Ishikawa (cell line): ENCODE data around the gene RFX2.

Experiments used
- CEBPB ChIP-seq: IDR thresholded peaks from 2 replicates; pipeline ENCODE4 v1.6.1; 2012
- CREB1 ChIP-seq: IDR thresholded peaks from 2 replicates; pipeline ENCODE4 v1.6.1; 2012; ENCODE audit warnings: low read depth
- EGR1 ChIP-seq: IDR thresholded peaks from 2 replicates; pipeline ENCODE4 v1.6.1; 2012
- EP300 ChIP-seq: IDR thresholded peaks from 2 replicates; pipeline ENCODE4 v1.6.1; 2012; ENCODE audit warnings: borderline replicate concordance
- FOXM1 ChIP-seq: IDR thresholded peaks from 2 replicates; pipeline ENCODE4 v1.6.1; 2012; ENCODE audit warnings: low read depth, borderline replicate concordance
- NFIC ChIP-seq: IDR thresholded peaks from 2 replicates; pipeline ENCODE4 v1.6.1; 2012
- RAD21 ChIP-seq: IDR thresholded peaks from 2 replicates; pipeline ENCODE4 v1.6.1; 2012; ENCODE audit warnings: low read depth
- TAF1 ChIP-seq: IDR thresholded peaks from 2 replicates; pipeline ENCODE4 v1.6.1; 2012; ENCODE audit warnings: low read depth, mild to moderate bottlenecking
- TEAD4 ChIP-seq: IDR thresholded peaks from 2 replicates; pipeline ENCODE4 v1.6.1; 2012
- YY1 ChIP-seq: IDR thresholded peaks from 2 replicates; pipeline ENCODE4 v1.6.1; 2012; ENCODE audit warnings: low read depth
- ZBTB7A ChIP-seq: IDR thresholded peaks from 2 replicates; pipeline ENCODE4 v1.6.1; 2012; ENCODE audit warnings: low read depth
- TF ChIP-seq, protein P1 (sequence below): IDR thresholded peaks from 2 replicates; pipeline ENCODE4 v1.6.1; 2012
- TF ChIP-seq, protein P2 (sequence below): IDR thresholded peaks from 2 replicates; pipeline ENCODE4 v1.6.1; 2012; ENCODE audit warnings: low read depth, mild to moderate bottlenecking
- TF ChIP-seq, protein P3 (sequence below): IDR thresholded peaks from 2 replicates; pipeline ENCODE4 v1.6.1; 2012

The RFX2 gene

DNA sequence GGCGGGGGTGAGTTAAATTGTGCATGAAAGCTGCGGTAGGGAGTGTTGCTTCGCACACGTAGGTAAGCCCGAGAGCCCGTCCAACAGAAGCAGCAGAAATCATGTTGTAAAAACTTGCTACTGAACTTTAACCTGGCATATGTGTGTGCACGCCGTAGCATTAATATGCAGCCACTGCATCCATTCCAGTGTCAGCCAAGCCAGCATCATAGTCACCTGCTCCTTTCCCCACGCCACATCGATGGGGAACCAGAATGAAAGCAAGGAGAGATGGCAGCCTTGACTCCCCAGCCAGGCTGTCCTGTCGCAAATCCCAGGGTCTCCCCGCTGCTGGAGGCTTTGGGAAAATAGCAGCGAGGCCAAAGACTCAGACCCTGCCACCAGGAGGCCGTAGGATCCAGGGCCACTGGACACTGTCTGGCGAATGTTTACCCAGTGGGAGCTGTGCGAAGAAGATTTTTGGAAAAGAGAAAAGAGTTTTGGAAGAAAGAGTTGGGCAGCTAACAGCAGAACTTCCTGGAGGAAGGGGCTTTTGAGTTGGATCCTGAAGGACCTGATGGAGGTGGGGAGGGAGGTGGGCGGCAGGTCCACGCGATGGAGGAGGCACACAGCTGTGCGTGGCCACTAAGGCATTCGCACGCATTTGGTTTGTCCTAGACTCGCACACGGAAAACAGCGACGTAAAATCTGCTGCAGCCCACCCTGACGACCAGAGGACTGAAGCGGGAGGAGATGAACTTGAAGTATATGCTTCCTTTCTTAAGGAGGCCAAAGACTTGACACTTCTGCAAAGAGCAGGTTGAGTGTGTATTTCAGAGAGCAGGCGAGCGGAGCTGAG, 83.7 kb downstream of the RFX2 start:
- TF ChIP-seq, protein P1, sequence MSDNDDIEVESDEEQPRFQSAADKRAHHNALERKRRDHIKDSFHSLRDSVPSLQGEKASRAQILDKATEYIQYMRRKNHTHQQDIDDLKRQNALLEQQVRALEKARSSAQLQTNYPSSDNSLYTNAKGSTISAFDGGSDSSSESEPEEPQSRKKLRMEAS, result no peak
- no peak for TF ChIP-seq FOXM1
- TF ChIP-seq NFIC, result no peak
- TF ChIP-seq CEBPB, result no peak
- TF ChIP-seq RAD21, result no peak

DNA sequence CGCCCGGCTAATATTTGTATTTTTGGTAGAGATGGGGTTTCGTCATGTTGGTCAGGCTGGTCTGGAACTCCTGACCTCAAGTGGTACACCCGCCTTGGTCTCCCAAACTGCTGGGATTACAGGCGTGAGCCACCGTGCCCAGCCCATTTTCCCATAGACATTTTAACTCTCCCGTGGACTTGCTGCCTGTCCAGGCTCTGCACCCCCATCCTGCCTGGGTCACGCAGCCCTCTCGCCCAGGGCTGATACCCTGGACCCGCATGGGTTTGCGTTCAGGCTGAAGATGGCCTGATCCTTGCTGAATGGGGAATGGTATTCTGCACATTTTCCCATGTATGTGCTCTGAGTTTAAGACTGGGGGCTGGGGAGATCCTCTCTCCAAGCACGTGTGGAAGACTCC, 86.4 kb downstream of the RFX2 start:
- TF ChIP-seq, protein P2, sequence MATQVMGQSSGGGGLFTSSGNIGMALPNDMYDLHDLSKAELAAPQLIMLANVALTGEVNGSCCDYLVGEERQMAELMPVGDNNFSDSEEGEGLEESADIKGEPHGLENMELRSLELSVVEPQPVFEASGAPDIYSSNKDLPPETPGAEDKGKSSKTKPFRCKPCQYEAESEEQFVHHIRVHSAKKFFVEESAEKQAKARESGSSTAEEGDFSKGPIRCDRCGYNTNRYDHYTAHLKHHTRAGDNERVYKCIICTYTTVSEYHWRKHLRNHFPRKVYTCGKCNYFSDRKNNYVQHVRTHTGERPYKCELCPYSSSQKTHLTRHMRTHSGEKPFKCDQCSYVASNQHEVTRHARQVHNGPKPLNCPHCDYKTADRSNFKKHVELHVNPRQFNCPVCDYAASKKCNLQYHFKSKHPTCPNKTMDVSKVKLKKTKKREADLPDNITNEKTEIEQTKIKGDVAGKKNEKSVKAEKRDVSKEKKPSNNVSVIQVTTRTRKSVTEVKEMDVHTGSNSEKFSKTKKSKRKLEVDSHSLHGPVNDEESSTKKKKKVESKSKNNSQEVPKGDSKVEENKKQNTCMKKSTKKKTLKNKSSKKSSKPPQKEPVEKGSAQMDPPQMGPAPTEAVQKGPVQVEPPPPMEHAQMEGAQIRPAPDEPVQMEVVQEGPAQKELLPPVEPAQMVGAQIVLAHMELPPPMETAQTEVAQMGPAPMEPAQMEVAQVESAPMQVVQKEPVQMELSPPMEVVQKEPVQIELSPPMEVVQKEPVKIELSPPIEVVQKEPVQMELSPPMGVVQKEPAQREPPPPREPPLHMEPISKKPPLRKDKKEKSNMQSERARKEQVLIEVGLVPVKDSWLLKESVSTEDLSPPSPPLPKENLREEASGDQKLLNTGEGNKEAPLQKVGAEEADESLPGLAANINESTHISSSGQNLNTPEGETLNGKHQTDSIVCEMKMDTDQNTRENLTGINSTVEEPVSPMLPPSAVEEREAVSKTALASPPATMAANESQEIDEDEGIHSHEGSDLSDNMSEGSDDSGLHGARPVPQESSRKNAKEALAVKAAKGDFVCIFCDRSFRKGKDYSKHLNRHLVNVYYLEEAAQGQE, result no peak
- TF ChIP-seq, protein P1, result no peak
- TF ChIP-seq, protein P3, sequence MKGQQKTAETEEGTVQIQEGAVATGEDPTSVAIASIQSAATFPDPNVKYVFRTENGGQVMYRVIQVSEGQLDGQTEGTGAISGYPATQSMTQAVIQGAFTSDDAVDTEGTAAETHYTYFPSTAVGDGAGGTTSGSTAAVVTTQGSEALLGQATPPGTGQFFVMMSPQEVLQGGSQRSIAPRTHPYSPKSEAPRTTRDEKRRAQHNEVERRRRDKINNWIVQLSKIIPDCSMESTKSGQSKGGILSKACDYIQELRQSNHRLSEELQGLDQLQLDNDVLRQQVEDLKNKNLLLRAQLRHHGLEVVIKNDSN, result no peak
- no peak for TF ChIP-seq TAF1

DNA sequence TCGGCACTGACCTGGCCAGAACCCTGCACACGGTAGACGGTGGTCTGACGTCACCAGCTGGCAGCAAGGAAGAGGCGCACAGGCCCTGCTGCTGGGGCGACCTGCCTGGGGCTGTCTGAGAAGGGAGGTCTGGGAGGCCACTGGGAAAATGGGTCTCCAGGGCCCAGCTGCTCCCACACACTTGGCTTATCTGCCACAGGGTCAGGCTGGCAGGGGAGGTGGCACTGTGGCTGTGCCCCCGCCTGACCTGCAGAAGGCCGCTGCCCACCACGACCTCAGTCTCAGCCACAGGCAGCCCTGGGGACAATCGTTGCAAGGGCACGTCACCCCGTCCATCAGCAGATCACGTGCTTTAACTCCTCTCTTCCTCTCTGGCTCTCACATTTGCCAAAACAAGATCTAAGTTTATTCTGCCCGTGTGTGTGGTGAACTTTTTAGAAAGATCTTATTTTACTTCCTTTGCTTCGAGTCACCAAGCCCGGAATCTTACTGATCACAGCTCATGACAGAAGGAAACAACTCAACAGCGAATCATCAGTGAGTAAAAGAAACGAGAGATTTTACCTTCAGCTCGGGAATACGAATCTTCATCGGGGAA, 87.1 kb downstream of the RFX2 start:
- no peak for TF ChIP-seq YY1
- no peak for TF ChIP-seq CREB1
- no peak for TF ChIP-seq EGR1
- TF ChIP-seq TAF1, result no peak
- TF ChIP-seq FOXM1, result no peak
- TF ChIP-seq TEAD4, result no peak
- TF ChIP-seq, protein P3, result no peak
- TF ChIP-seq NFIC, result no peak
- TF ChIP-seq, protein P2, result no peak
- TF ChIP-seq CEBPB, result no peak

DNA sequence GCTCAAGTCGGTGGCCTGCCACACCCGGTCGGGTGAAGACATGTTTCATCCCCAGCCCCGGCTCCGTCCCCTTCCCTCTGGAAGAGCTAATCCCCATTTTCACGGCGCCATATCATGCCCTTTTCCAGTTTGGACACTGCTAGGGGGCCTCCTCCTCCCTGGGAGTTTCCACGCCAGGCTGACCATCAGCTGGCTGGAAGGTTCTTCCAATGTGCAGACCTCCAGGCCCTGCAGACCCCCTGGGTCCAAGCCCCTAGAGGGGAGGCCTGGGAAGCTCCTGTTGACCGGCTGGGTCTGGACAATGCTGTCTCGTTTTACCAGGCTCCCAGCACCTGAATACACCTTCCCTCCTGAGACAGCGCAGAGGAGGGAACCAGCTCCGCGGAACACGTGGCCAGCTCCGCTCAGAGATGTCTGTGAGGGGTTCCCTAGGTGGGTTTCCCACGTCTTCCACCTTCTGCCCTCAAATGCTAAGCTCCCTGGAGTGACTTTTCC, 87.7 kb downstream of the RFX2 start:
- TF ChIP-seq, protein P3, result no peak
- TF ChIP-seq, protein P2, result no peak
- no peak for TF ChIP-seq CREB1
- TF ChIP-seq EP300, result no peak
- TF ChIP-seq RAD21, result no peak
- TF ChIP-seq YY1, result no peak
- TF ChIP-seq ZBTB7A, result no peak
- no peak for TF ChIP-seq NFIC
- TF ChIP-seq EGR1, result no peak
- TF ChIP-seq TEAD4, result no peak
